Endothelial cell of umbilical vein (primary cell): ENCODE data around the gene AJAP1. TPM values are rescaled to one million over a fixed set of nuclear protein-coding genes. Genes with fewer than 3 reads are reported as not detected.

ENCODE experiments used
- BruUV-seq: library from RNA; stranded (reverse); fragments of 400-500 nt; replicated peaks from 2 replicates; lab custom pipeline; 2021; lab: Mats Ljungman, UMichigan
- CTCF ChIA-PET: fragments of 300-600, 350-600 bp; sonication (Branson Sonifier 250); formaldehyde crosslinking; loops from one replicate; lab custom pipeline; 2021; ENCODE audit warnings: antibody characterized with exemption, inconsistent platforms; lab: Charles Lee
- POLR2A ChIA-PET: fragments of 300-600, 350-600 bp; sonication (Branson Sonifier 250); formaldehyde crosslinking; loops from one replicate; lab custom pipeline; 2021; ENCODE audit warnings: antibody characterized with exemption, inconsistent platforms; lab: Charles Lee
- DNase-seq: peaks from one replicate; pipeline ENCODE4 v3.0.0-alpha.2; 2011; ENCODE audit warnings: low read depth, low spot score
- FAIRE-seq: peaks from 2 replicates; lab custom pipeline; 2011; peaks lifted over from hg19 to GRCh38; lab: Jason Lieb, UNC
- H2AFZ ChIP-seq: 2 replicates; pipeline ENCODE4 v1.6.0; 2012; ENCODE audit warnings: low read depth, low read length, control low read depth, inconsistent platforms
- H3K27ac ChIP-seq: 2 replicates; pipeline ENCODE4 v1.5.1; 2011; ENCODE audit warnings: low read depth, mild to moderate bottlenecking, control low read depth, low read length, moderate library complexity; ENCODE audit not compliant: insufficient read depth
- H3K27me3 ChIP-seq, 2 experiments: 2 replicates each; pipeline versions ENCODE4 v1.6.0 to v1.6.1; 2011; ENCODE audit warnings: low read length in 2 of 2, mixed read lengths in 1 of 2; ENCODE audit not compliant: control insufficient read depth in 2 of 2, insufficient read depth in 2 of 2
- H3K36me3 ChIP-seq, 2 experiments: 2 replicates in 1 of 2; 3 replicates in 1 of 2; pipeline ENCODE4 v1.5.1; 2011; ENCODE audit warnings: low read length in 2 of 2, mild to moderate bottlenecking in 1 of 2, moderate library complexity in 1 of 2; ENCODE audit not compliant: control insufficient read depth in 2 of 2, insufficient read depth in 2 of 2; ENCODE audit errors: extremely low read depth in 1 of 2
- H3K4me1 ChIP-seq: 3 replicates; pipeline ENCODE4 v1.5.1; 2011; ENCODE audit warnings: mild to moderate bottlenecking, low read length; ENCODE audit not compliant: control insufficient read depth, insufficient read depth; ENCODE audit errors: extremely low read depth
- H3K4me2 ChIP-seq: 2 replicates; pipeline ENCODE4 v1.6.1; 2011; ENCODE audit warnings: low read length, control low read depth, mixed read lengths; ENCODE audit not compliant: insufficient read depth
- H3K4me3 ChIP-seq, 3 experiments: fragments of 200-600 bp in 1 of 3; sonication (generic), shearing (Covaris generic) in 1 of 3; replicated peaks in 1 of 3; 2 replicates each; pipeline ENCODE4 v1.5.1; 2011 to 2016; ENCODE audit warnings: control low read depth in 3 of 3, low read length in 3 of 3, mild to moderate bottlenecking in 2 of 3, inconsistent platforms in 1 of 3, low read depth in 1 of 3, moderate library complexity in 1 of 3; ENCODE audit not compliant: insufficient read depth in 1 of 3
- H3K79me2 ChIP-seq: 2 replicates; pipeline ENCODE4 v1.6.0; 2012; ENCODE audit warnings: low read length, inconsistent platforms; ENCODE audit not compliant: control insufficient read depth, insufficient read depth
- H3K9ac ChIP-seq: replicated peaks from 2 replicates; pipeline ENCODE3; 2011; ENCODE audit warnings: low read length, control low read depth; ENCODE audit not compliant: insufficient read depth; ENCODE audit errors: extremely low read depth
- H3K9me1 ChIP-seq: replicated peaks from 3 replicates; pipeline ENCODE4 v1.6.0; 2011; ENCODE audit warnings: mild to moderate bottlenecking, low read length; ENCODE audit not compliant: control insufficient read depth, insufficient read depth; ENCODE audit errors: extremely low read depth
- H3K9me3 ChIP-seq: replicated peaks from 2 replicates; pipeline ENCODE4 v1.5.1; 2012; ENCODE audit warnings: low read length, inconsistent platforms; ENCODE audit not compliant: control insufficient read depth, insufficient read depth
- H4K20me1 ChIP-seq: replicated peaks from 2 replicates; pipeline ENCODE3; 2011; ENCODE audit warnings: mild to moderate bottlenecking, low read length; ENCODE audit not compliant: control insufficient read depth, insufficient read depth; ENCODE audit errors: extremely low read depth
- CTCF ChIP-seq, 2 donors: IDR thresholded peaks; 1 replicate in 1 of 2; 2 replicates in 1 of 2; pipeline ENCODE4 v1.5.1; 2011; ENCODE audit warnings: low read length in 2 of 2, mild to moderate bottlenecking in 2 of 2, moderate library complexity in 2 of 2, control low read depth in 1 of 2, inconsistent platforms in 1 of 2, low read depth in 1 of 2; ENCODE audit not compliant: insufficient read depth in 1 of 2; ENCODE audit errors: extremely low read depth in 1 of 2
- EZH2 ChIP-seq: IDR thresholded peaks from 2 replicates; pipeline ENCODE4 v1.6.1; 2012; ENCODE audit warnings: borderline replicate concordance, low read depth, mild to moderate bottlenecking, moderate library complexity, low read length, inconsistent platforms; ENCODE audit not compliant: severe bottlenecking
- FOS ChIP-seq: IDR thresholded peaks from 2 replicates; pipeline ENCODE4 v1.6.1; 2011; ENCODE audit warnings: mild to moderate bottlenecking, low read length, moderate library complexity, borderline replicate concordance; ENCODE audit not compliant: insufficient read depth
- GATA2 ChIP-seq: IDR thresholded peaks from 2 replicates; pipeline ENCODE4 v1.7.0; 2011; ENCODE audit warnings: low read depth, mild to moderate bottlenecking, moderate library complexity, mixed read lengths, low read length; ENCODE audit not compliant: insufficient read length, insufficient read depth
- JUN ChIP-seq: IDR thresholded peaks from 2 replicates; pipeline ENCODE4 v1.6.1; 2011; ENCODE audit warnings: borderline replicate concordance, low read depth; ENCODE audit not compliant: insufficient read length, insufficient read depth
- MAX ChIP-seq: IDR thresholded peaks from 2 replicates; pipeline ENCODE4 v1.6.1; 2011; ENCODE audit not compliant: insufficient read depth, insufficient read length
- MYC ChIP-seq: IDR thresholded peaks from one replicate; pipeline ENCODE4 v1.6.1; 2011; ENCODE audit warnings: mild to moderate bottlenecking, low read depth, low read length
- POLR2A ChIP-seq: IDR thresholded peaks from 2 replicates; pipeline ENCODE4 v1.6.1; 2012; ENCODE audit warnings: low read depth, mild to moderate bottlenecking, control low read depth, low read length
- POLR2AphosphoS5 ChIP-seq: IDR thresholded peaks from 2 replicates; pipeline ENCODE4 v1.6.1; 2012; ENCODE audit warnings: low read depth, mild to moderate bottlenecking, control low read depth, low read length, moderate library complexity; ENCODE audit not compliant: insufficient read depth
- dilution Hi-C: fragments of 300-500 bp; cut with MboI; formaldehyde crosslinking; loops from one replicate; pipeline ENCODE4 v1.15.0; 2019; ENCODE audit warnings: low sequenced_read_pairs; ENCODE audit not compliant: extremely low pct_ligation_motif_present
- intact Hi-C: fragments of 100-400 bp; cut with micrococcal nuclease; formaldehyde crosslinking; loops from one replicate; pipeline ENCODE4 v1.10.0; 2022
- polyA plus RNA-seq, 4 experiments: library from polyadenylated mRNA; depleted of rRNA in 3 of 4; stranded (reverse) in 3 of 4; unstranded in 1 of 4; fragments of >200 nt; gene quantifications; 2 replicates each; pipeline versions ENCODE4 v1.2.1 to v1.2.3, GENCODE V29; 2011 to 2012; ENCODE audit warnings: missing spikeins in 1 of 4
- total RNA-seq: library from RNA; stranded (reverse); gene quantifications from 2 replicates; pipeline ENCODE4 v1.2.3, GENCODE V29; 2021

Gene AJAP1
- total and polyA plus RNA-seq, 2 donors (not counting 3 experiments of a cell fraction or from before 2014, with no cell fraction given), result not detected

GRCh38 chr1:4728319-4729089 lies 74.1 kb downstream of the AJAP1 start:
- H3K4me3 ChIP-seq, result no peak overlapping the region
- ChIA-PET POLR2A (no interaction called here), CTCF (no interaction called here)
- no peak overlapping the region for H2AFZ ChIP-seq
- no peaks in the 10 kb centered on the region for H3K27me3 ChIP-seq
- no peaks in the 10 kb centered on the region for H3K36me3 ChIP-seq
- no TSS peak for BruUV-seq
- H3K9me3 ChIP-seq, result no peaks in the 10 kb centered on the region
- H3K79me2 ChIP-seq, result no peaks in the 10 kb centered on the region
- no peak overlapping the region for H3K9ac ChIP-seq
- H3K4me1 ChIP-seq, result no peaks in the 10 kb centered on the region
- H4K20me1 ChIP-seq, result no peaks in the 10 kb centered on the region
- intact Hi-C loops (no loop called here), dilution Hi-C loops (no loop called here)
- TF ChIP-seq GATA2 (no peak), POLR2AphosphoS5 (no peak), CTCF (IDR thresholded peaks at IDR 0.05; ENCODE audit: extremely low read depth in 1 of 2, insufficient read depth in 1 of 2, low read depth in 1 of 2, low read length in 2 of 2) (no peak), EZH2 (no peak), MYC (no peak), MAX (no peak), JUN (no peak), POLR2A (no peak), FOS (no peak)
- no peak overlapping the region for H3K4me2 ChIP-seq
- FAIRE-seq, result no peak
- no peak overlapping the region for H3K27ac ChIP-seq
- H3K9me1 ChIP-seq, result no peaks in the 10 kb centered on the region
- DNase-seq, result no peak
